Memory B cell (primary cell): ENCODE data around the gene OTUD3.
"Not testable (repeated sequence)": the region's sequence is repeated elsewhere in the genome, so short reads cannot be mapped to it uniquely, and the experiment has no call there.

Source experiments
- ATAC-seq: fragments of 150-1000 bp; cut with Tn5 transposase; 2 replicates; pipeline ENCODE4 v1.10.0; 2021; ENCODE audit warnings: low read depth, mild to moderate bottlenecking, moderate library complexity
- DNase-seq, 2 donors: peaks; one replicate each; pipeline ENCODE4 v3.0.0; 2022; ENCODE audit warnings: low spot score in 2 of 2
- H3K27ac Mint-ChIP-seq: one replicate; pipeline ENCODE4 v1.8.0; 2022; ENCODE audit warnings: mild to moderate bottlenecking, moderate library complexity, mixed read lengths
- H3K27me3 Mint-ChIP-seq: one replicate; pipeline ENCODE4 v1.8.0; 2022; ENCODE audit warnings: mixed read lengths
- H3K36me3 Mint-ChIP-seq: one replicate; pipeline ENCODE4 v1.8.0; 2022; ENCODE audit warnings: mild to moderate bottlenecking, mixed read lengths
- H3K4me1 Mint-ChIP-seq: one replicate; pipeline ENCODE4 v1.8.0; 2022; ENCODE audit warnings: mixed read lengths
- H3K4me3 Mint-ChIP-seq: one replicate; pipeline ENCODE4 v1.8.0; 2022; ENCODE audit warnings: mild to moderate bottlenecking, moderate library complexity, mixed read lengths
- H3K9me3 Mint-ChIP-seq: one replicate; pipeline ENCODE4 v1.8.0; 2022; ENCODE audit warnings: mixed read lengths

Gene OTUD3

DNA sequence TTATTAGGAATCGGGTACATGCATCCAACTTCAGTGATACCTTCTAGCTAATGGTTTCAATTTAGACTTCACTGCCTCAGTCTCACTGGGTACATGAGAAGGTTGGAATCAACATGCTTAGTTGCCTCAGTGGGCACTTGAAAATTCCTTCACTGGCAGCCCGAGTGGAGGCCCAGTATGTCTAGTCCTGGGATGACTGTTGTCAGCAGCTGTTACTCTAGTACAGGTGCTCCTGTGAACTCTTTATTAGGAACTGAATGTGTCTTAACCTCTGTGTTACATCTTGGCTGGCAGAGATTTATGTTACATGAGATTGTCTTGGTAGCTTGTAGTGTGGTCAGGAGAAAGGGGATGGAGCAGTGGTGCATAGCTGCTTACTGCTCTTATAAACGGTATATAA is 27.8 kb downstream of the OTUD3 start:
- H3K4me3 Mint-ChIP-seq: no peak overlapping the region
- no peak overlapping the region for H3K27ac Mint-ChIP-seq
- ATAC-seq (no peak), DNase-seq (no peak)
- H3K9me3 Mint-ChIP-seq: no peaks in the 10 kb centered on the region
- H3K4me1 Mint-ChIP-seq: no peaks in the 10 kb centered on the region
- no peaks in the 10 kb centered on the region for H3K27me3 Mint-ChIP-seq
- peaks cover 44% of the 10 kb centered on the region for H3K36me3 Mint-ChIP-seq

DNA sequence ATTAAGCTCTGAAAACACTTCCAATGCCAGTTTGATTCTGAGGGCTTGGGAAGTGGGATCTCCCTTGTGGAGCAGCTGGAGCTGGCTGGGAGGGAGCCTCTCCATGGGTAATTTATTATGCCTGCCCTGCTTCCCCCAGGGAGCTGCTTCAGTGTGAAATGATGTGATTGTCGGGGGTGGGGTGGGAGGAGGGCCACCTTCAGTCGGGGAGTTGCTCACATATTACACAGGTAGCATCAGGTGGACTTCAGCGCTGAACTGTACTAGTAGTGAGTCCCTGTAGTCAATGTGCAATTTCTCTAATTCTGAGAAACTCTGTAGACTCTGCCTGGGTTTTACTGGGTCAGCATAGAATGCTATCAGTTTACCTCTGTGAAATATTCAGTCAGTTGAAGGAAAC is 28.5 kb downstream of the OTUD3 start:
- DNase-seq (no peak), ATAC-seq (no peak)
- Mint-ChIP-seq H3K27ac (no peak overlapping the region), H3K27me3 (no peaks in the 10 kb centered on the region), H3K9me3 (no peaks in the 10 kb centered on the region), H3K4me3 (no peak overlapping the region), H3K36me3 (peaks cover 42% of the 10 kb centered on the region), H3K4me1 (no peaks in the 10 kb centered on the region)

DNA sequence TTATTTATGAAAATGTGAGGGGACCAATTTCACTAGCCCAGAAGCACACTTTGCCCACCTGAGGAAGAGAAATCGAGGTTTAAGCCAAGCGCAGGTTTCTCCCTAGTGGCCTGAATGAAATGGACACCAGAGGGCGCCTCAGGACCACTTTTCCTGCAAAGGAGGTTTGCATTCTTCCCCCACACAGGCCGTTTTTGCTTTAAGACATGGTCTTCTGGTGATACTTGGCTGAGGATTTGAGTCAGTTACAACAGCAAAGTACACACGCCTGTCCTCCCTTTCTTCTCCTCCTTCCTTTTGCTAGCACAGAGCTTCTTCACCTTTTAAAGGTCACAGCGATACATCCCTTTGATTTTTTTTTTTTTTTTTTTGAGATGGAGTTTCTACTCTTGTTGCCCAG is 35.9 kb downstream of the OTUD3 start:
- Mint-ChIP-seq H3K9me3 (no peaks in the 10 kb centered on the region), H3K27ac (no peak overlapping the region), H3K36me3 (no peaks in the 10 kb centered on the region), H3K27me3 (peaks cover 4% of the 10 kb centered on the region), H3K4me1 (peaks cover 2% of the 10 kb centered on the region), H3K4me3 (no peak overlapping the region)
- peak; percentile 87 for ATAC-seq
- DNase-seq: peak; percentile 84 to 86

DNA sequence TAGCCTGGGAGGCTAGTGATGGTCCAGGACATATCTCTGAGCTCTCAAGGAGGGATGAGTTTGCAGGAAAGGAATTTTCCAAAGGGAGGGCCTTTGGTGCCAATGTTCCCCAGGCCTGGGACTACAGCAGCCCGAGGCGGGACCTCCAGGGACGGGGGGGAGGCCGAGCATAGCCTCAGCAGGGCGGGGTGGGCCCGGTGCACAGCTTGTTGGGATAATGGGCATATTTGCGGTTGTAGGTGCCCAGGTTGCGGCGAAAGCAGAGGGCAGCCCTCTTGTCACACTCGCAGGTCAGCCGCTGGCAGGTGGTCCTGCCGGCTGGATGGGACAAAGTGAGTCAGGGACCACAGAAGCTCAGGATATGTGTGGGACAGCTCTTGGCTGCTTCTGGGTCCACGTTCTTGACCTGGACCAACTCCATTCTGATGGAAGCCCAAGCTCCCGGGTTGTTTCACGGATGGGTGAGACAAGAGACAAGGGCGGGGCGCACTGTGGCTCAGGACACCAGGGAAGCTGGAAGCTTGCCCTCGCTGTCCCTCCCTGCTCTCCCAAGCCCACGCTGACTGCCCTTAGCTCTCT is 38.0 kb downstream of the OTUD3 start:
- DNase-seq: no peak
- no peak overlapping the region for H3K4me3 Mint-ChIP-seq
- H3K27ac Mint-ChIP-seq: no peak overlapping the region
- peaks cover 4% of the 10 kb centered on the region for H3K27me3 Mint-ChIP-seq
- no peaks in the 10 kb centered on the region for H3K36me3 Mint-ChIP-seq
- peaks cover 2% of the 10 kb centered on the region for H3K4me1 Mint-ChIP-seq
- no peaks in the 10 kb centered on the region for H3K9me3 Mint-ChIP-seq
- no peak for ATAC-seq

DNA sequence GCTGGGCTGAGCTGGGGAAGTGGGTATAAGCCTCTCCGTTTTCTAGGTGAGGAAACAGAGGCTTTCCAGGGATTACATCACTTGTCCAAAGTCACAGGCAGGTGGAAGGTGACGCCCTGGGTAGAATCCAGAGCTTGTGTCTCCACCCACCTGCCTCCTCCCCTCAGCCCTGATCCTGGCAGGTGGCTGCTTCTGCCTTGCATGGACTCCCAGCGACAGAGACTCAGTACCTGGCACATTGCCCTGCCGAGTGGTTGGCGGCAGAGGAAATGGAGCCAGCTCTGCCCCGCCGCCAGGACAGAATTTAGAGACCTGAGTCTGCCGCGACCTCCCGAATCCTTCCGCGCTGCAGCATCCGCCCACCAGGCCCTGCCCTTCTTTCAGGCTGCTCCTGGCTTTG is 39.1 kb downstream of the OTUD3 start:
- no peak overlapping the region for H3K4me3 Mint-ChIP-seq
- no peak overlapping the region for H3K27ac Mint-ChIP-seq
- H3K36me3 Mint-ChIP-seq: no peaks in the 10 kb centered on the region
- ATAC-seq (no peak), DNase-seq (no peak)
- no peaks in the 10 kb centered on the region for H3K9me3 Mint-ChIP-seq
- peaks cover 2% of the 10 kb centered on the region for H3K4me1 Mint-ChIP-seq
- peaks cover 6% of the 10 kb centered on the region for H3K27me3 Mint-ChIP-seq

DNA sequence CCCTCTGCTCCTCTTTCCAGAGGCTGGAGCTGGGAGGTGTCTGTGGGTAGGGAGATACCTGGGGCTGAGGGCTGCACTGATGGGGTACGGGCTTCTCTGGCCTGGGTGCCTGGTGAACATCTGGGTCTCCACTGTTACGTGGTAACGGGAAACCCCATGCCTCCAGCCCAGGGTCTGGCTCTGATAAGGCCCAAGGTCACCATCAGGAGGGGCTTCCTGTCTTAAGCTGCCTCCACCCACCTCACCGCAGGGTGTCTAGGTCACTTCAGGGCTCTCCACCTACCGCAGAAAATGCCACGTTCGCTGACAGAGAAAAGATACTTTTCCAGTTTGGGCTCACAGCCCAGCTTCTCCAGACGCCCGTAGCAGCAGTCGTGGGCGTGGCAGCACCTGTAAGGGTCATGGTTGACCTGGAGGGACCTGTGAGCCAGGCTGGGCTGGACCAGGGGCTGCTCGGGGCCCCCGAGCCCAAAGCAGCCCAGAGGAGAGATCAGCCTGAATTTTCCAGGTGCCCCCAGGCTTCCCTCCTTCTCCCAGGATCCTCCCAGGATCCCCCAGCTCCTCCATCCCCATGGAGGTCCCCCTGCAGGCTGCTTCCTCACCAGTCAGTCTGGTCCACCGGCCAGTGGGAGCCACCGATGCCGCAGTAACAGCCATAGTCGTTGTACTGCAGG is 40.0 kb downstream of the OTUD3 start:
- H3K4me1 Mint-ChIP-seq: peaks cover 2% of the 10 kb centered on the region
- no peak overlapping the region for H3K4me3 Mint-ChIP-seq
- no peak for ATAC-seq
- no peaks in the 10 kb centered on the region for H3K9me3 Mint-ChIP-seq
- peaks cover 7% of the 10 kb centered on the region for H3K27me3 Mint-ChIP-seq
- H3K27ac Mint-ChIP-seq: no peak overlapping the region
- DNase-seq: no peak
- H3K36me3 Mint-ChIP-seq: no peaks in the 10 kb centered on the region

DNA sequence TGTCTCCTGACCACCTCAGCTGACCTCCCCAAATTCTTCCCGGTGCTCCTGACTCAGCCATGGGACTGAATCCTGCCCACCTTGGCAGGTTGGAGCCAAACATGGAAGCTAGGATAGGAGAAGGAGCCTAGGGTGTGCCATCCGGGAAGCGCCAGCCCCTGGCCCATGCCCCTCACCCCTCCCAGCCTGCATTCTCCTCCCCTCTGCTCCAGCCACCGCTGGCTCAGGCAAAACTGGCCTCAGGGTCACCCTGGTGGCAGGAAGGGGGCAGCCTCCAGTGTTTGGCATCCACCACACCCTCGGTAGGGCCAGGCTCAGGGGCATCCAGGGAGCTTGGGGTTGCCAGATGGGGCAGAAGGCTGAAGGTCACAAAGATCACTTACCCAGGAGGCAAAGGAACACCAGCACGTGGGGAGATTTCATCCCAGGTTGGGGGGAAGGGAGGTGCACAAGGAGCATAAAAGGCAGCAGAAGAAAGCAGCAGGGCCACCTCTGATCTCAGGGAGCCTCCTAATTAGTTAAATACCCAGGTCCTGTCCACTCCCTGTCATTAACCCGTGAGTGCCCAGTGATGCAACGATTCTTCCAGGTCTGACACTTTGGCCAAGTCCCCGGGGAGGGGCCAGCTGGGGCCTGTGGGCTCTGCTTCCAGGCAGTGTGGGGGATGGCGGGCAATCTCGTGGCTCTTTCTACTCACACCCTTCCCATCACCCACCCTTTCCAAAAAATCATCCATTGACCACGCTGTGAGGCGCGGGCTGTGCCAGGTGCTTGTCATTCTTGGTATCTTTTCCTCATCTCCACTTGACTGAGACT is 41.1 kb downstream of the OTUD3 start, which contains the start of gene PLA2G2E:
Gene PLA2G2E (minus strand): TSS at position 481 of the 816 bp plus-strand sequence. CDS start 58 bp downstream, at position 423.
- Mint-ChIP-seq H3K36me3 (no peaks in the 10 kb centered on the region), H3K27ac (no peak within 1 kb of the TSS), H3K4me1 (no peaks in the 10 kb centered on the region), H3K27me3 (peaks cover 7% of the 10 kb centered on the region), H3K4me3 (no peak within 1 kb of the TSS), H3K9me3 (no peaks in the 10 kb centered on the region)
- DNase-seq (no peak), ATAC-seq (no peak)

DNA sequence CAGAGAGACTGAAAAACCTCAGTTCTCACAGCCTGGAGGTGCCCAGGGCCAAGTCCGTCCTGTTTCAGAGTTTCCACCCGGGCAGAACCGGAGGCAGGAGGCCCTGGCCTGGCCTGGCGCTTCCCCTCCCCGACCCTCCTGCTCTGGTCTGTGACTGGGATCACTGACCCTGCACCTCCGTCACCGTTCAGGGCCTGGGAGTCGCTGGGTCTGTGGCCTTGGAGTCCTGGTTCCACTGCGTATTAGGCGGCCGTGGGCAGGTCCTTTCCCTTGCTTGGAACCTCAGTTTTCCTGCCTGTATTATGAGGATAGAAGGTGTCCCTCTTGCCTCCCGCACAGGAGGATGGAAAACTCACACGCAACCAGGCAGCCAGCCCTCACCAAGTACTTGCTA is 41.8 kb downstream of the OTUD3 start:
- peaks cover 7% of the 10 kb centered on the region for H3K27me3 Mint-ChIP-seq

DNA sequence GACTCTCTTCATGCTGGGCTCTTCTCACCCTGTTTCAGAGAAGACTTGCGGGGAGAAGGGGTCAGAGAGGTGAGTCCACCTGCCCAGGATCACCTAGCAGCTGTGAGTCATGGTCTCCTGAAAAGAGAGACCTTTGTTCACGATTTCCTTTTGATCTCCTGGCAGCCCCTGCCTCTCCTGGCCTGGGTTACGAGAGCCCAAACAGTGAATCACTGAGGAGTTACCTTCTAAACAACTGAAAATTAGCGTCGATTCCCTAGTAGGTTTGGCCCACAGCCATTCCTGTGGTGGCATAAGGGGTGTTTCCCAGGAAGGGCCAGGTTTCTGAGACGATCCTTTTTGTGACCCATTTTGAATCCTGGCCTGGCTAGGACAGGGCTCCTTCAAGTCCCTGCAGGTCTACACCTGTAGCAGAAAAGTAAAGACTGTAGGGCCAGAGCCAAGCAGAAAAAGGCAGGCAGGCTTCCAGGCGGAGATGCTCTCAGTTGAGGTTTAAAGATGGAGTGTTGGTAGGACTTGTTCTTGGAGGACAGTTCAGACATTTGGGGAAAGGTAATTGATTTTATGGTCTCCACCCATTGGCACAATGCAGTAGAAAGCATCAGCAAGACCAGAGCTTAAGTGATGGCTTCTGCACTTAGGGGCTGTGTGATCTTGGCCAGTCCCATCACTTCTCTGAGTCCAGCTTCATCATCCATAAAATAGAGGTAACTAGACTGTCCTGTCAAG is 43.3 kb downstream of the OTUD3 start:
- Mint-ChIP-seq H3K4me1 (no peaks in the 10 kb centered on the region), H3K27me3 (peaks cover 7% of the 10 kb centered on the region), H3K9me3 (peaks cover 4% of the 10 kb centered on the region), H3K36me3 (no peaks in the 10 kb centered on the region), H3K4me3 (no peak overlapping the region), H3K27ac (no peak overlapping the region)
- no peak for DNase-seq
- no peak for ATAC-seq

More for the DNA sequence above, 41.8 kb downstream of the OTUD3 start:
- ATAC-seq: no peak
- DNase-seq: no peak
- H3K9me3 Mint-ChIP-seq: no peaks in the 10 kb centered on the region
- no peaks in the 10 kb centered on the region for H3K36me3 Mint-ChIP-seq
- no peak overlapping the region for H3K4me3 Mint-ChIP-seq
- H3K27ac Mint-ChIP-seq: no peak overlapping the region
- no peaks in the 10 kb centered on the region for H3K4me1 Mint-ChIP-seq

DNA sequence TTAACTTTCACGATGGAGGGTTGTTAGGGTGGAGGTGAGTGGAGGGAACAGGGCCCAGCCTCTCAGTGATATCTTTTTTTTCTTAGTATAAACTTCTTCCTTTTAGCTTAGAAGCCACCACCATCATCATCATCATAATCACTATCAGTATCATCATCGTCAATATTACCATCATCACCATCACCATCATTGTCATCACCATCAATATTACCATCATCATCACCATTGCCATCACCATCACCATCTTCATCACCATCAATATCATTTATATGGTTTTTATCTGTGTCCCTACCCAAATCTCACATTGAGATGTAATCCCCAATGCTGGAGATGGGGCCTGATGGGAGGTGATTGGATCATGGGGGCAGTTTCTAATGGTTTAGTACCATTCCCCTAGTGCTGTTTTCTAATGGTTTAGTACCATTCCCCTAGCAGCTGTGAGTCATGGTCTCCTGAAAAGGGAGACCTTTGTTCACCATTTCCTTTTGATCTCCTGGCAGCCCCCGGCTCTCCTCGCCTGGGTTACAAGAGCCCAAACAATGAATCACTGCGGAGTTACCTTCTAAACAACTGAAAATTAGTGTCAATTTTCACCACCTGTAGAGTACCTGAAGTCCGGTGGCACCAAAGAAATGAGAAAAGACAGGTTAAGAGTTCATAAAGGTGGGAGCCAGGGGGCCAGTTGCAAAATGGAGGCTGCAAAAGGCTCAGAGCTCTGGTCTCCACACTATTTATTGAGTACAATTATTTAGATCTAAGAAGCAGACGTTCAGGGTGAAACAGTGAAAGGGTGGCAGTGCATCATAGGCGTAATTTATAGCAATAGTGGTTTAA is 44.3 kb downstream of the OTUD3 start:
- no peak for DNase-seq
- Mint-ChIP-seq H3K27ac (no peak overlapping the region), H3K4me1 (no peaks in the 10 kb centered on the region), H3K36me3 (no peaks in the 10 kb centered on the region), H3K9me3 (peaks cover 7% of the 10 kb centered on the region), H3K4me3 (no peak overlapping the region), H3K27me3 (peaks cover 7% of the 10 kb centered on the region)
- no peak for ATAC-seq

DNA sequence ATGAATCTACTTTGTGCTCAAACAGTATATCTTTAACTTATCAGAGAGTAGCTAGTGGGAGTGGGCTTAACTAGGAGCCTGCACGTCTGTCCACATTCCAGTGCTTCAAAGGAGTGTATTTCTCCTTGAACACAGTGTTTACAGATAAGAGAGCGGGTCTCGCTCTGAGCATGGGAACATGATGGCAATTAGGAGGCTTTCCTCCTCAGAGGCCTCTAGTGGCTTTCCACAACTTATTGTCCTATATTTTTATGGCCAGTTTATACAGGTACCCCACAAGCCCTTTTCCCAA is 44.9 kb downstream of the OTUD3 start:
- DNase-seq, H3K27me3 Mint-ChIP-seq, H3K27ac Mint-ChIP-seq, ATAC-seq, H3K4me1 Mint-ChIP-seq, H3K4me3 Mint-ChIP-seq, H3K36me3 Mint-ChIP-seq: not testable (repeated sequence)
- peaks cover 10% of the 10 kb centered on the region for H3K9me3 Mint-ChIP-seq

DNA sequence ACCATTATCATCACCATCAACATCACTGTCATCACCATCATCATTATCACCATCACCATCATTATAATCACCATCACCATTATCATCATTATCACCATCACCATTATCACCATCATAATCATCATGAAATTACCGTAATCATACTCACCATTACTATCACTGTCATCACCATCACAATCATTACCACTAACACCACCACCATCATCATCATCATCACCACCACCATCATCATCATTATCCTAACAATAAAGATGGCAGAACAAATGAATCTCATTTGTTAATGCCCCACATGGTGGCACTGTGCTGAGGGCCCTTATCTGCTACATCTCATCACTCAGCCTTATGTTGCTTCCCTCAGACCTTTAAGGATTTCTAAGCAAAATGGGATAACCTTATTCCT is 50.7 kb downstream of the OTUD3 start:
- Mint-ChIP-seq H3K27ac (no peak overlapping the region), H3K27me3 (peaks cover 2% of the 10 kb centered on the region), H3K4me3 (no peak overlapping the region), H3K9me3 (peaks cover 17% of the 10 kb centered on the region), H3K4me1 (peaks cover 6% of the 10 kb centered on the region), H3K36me3 (peaks cover 6% of the 10 kb centered on the region)
- DNase-seq: no peak
- no peak for ATAC-seq

DNA sequence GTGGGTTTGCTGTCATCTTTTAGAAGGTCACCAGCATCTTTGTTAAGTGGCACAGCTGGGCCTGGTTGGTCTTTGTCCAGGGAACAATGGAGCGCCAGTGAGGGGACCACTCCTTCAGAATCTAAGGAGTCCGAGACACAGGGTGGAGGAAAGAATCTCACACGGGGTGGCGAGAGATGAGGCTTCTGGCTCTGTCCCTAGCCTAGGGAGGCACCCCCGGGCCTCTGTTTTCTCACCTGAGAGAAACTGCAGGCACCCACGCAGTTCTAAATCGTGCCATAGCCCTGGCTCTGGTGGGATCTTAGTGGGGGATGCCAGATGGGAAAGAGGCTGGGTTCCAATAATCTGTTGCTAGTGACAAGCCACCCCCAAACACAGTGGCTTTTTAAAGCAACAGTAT is 52.1 kb downstream of the OTUD3 start:
- no peak for ATAC-seq

More for the DNA sequence above, 52.1 kb downstream of the OTUD3 start:
- Mint-ChIP-seq H3K9me3 (peaks cover 17% of the 10 kb centered on the region), H3K27me3 (peaks cover 2% of the 10 kb centered on the region), H3K27ac (no peak overlapping the region), H3K4me3 (no peak overlapping the region), H3K36me3 (peaks cover 6% of the 10 kb centered on the region), H3K4me1 (peaks cover 6% of the 10 kb centered on the region)
- DNase-seq: no peak
